Heart right ventricle (tissue), 16 donors: ENCODE measurements around the gene THSD8. TPM values are rescaled to one million over a fixed set of nuclear protein-coding genes. Genes with fewer than 3 reads are reported as not detected.
"Not testable (repeated sequence)": the region's sequence is repeated elsewhere in the genome, so short reads cannot be mapped to it uniquely, and the experiment has no call there.

Experiments used
- ATAC-seq, 8 donors: fragments of 200-7000 bp; cut with Tn5 transposase; one replicate each; pipeline ENCODE4 v1.9.1; 2020; ENCODE audit warnings: mild to moderate bottlenecking in 8 of 8, moderate library complexity in 8 of 8, moderate number of reproducible peaks in 1 of 8
- DNase-seq, 2 donors: peaks; one replicate each; pipeline ENCODE4 v3.0.0-alpha.2; 2020
- H3K27ac ChIP-seq, 10 donors: fragments of 200-600 bp; sonication (generic) in 2 of 10; one replicate each; pipeline versions ENCODE4 v1.5.0 to v1.8.0; 2020 to 2022; ENCODE audit warnings: mild to moderate bottlenecking in 3 of 10
- H3K27me3 ChIP-seq, 7 donors: fragments of 200-600 bp; one replicate each; pipeline ENCODE4 v1.8.0; 2021 to 2022; ENCODE audit warnings: mild to moderate bottlenecking in 2 of 7
- H3K36me3 ChIP-seq, 9 donors: fragments of 200-600 bp; sonication (generic) in 1 of 9; one replicate each; pipeline versions ENCODE4 v1.5.0 to v1.8.0; 2020 to 2022; ENCODE audit warnings: mild to moderate bottlenecking in 2 of 9
- H3K4me1 ChIP-seq, 9 donors: fragments of 200-600 bp; sonication (generic) in 1 of 9; one replicate each; pipeline versions ENCODE4 v1.5.0 to v1.8.0; 2020 to 2022; ENCODE audit warnings: mild to moderate bottlenecking in 4 of 9
- H3K4me3 ChIP-seq, 10 donors: fragments of 200-600 bp; sonication (generic) in 2 of 10; one replicate each; pipeline versions ENCODE4 v1.5.0 to v1.8.0; 2020 to 2022; ENCODE audit warnings: mild to moderate bottlenecking in 7 of 10, moderate library complexity in 2 of 10
- H3K9me3 ChIP-seq, 11 donors: fragments of 200-600 bp in 10 of 11; sonication (generic) in 2 of 11; one replicate each; pipeline versions ENCODE4 v1.5.0 to v1.8.0; 2013 to 2022; ENCODE audit warnings: mild to moderate bottlenecking in 2 of 11, control low read depth in 1 of 11, moderate library complexity in 1 of 11
- whole genome bisulfite sequencing, 2 donors: extraction: QIAGEN DNeasy Blood & Tissue Kit; methylation state at CpG; one replicate each; pipeline ENCODE4 v1.1.7; 2013; ENCODE audit warnings: inconsistent platforms in 1 of 2; 5-methylcytosine and 5-hydroxymethylcytosine counted together
- intact Hi-C, 10 donors: fragments of 100-400 bp; cut with DNase I; formaldehyde crosslinking; loops; one replicate each; pipeline versions ENCODE4 v1.11.1 to v1.14.2; 2022
- polyA plus RNA-seq, 2 donors: library from polyadenylated mRNA; stranded (reverse); fragments of 200-250 nt; gene quantifications; one replicate each; pipeline ENCODE4 v1.2.3, GENCODE V29; 2013
- total RNA-seq, 10 donors: library from RNA; stranded (reverse); fragmentation: NEBNext Ultra II Directional in 3 of 10; extraction: Animal tissue kit (Norgen Biotek cat#: 25700) in 3 of 10; gene quantifications; one replicate each; pipeline versions ENCODE4 v1.2.1 to v1.2.4, GENCODE V29; 2021 to 2023
- TF ChIP-seq, protein P1 (sequence below), 9 donors: fragments of 200-600 bp; sonication (generic) in 2 of 9; IDR thresholded peaks; one replicate each; pipeline versions ENCODE4 v1.5.0 to v1.8.0; 2021 to 2022; ENCODE audit warnings: antibody characterized with exemption in 9 of 9, mild to moderate bottlenecking in 5 of 9, moderate library complexity in 1 of 9
- donor health status: Arrhythmogenic right ventricular cardiomyopathy.
- donor health status: ischemic (EF 13 %, LVEDD 7.1; RV severe dilation, severe dysfunction).
- donor health status: healthy with polysubstance abuse.
- donor health status: DM: no; HTN: yes; CAD: no.
- donor health status: DM: no; HTN: no; CAD: no.
- donor health status: ischemic (EF 25% LVEDD 6.9; RV normal size, moderate dysfunction).
- donor health status: ischemic (EF 25% LVEDD 5.7; RV mildly dilated, moderate dysfunction).
- donor health status: healthy.
- donor health status: DM: yes; HTN: yes; CAD: no.
- donor health status: Ischemic cardiomyopathy.
- donor health status: ischemic (EF 35%, LVEDD 5.7; RV mildly dilated, moderate dysfunction).
- donor health status: nonischemic (EF 11% LVEDD 7.7; RV severe dilation, severe dysfunction).
- donor health status: DM: yes; HTN: yes; CAD: no.
- donor health status: PGD.
- donor health status: ischemic (EF 29% LVEDD 5.4; RV normal size, mild dysfunction).
- donor health status: nonischemic (EF 23%, LVEDD 6.1; RV moderate dilation, normal function).

THSD8 gene
- total and polyA plus RNA-seq, 12 donors = 0.72 to 4.8 (median 2.5) TPM

DNA sequence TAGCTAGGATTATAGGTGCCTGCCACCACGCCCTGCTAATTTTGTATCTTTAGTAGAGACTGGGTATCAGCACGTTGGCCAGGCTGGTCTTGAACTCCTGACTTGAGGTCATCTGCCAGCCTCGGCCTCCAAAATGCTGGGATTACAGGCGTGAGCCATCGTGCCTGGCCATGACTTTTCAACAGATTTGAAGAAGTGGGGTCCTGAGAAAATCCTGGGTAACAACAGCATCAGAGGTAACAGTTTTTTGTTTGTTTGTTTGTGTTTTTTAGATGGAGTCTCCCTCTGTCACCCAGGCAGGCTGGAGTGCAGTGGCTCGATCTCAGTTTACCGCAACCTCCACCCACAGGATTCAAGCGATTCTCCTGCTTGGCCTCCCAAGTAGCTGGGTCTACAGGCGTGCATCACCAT, 6.9 kb upstream of the THSD8 start:
- intact Hi-C loops = loop anchor here in 8 of 10 donors (2.0 to 10.0 kb wide), 7 partner anchors 16 to 360 kb away; partner anchors contain the start of genes IER2 (in 2 of the 8), STX10 (in 2 of the 8) and TNPO2 (in 1 of the 8)
- ATAC-seq (no peak), DNase-seq (no peak)
- Histone ChIP-seq H3K27ac (peak overlapping the region in 8 of 10 donors; percentile 32 to 100 (median 99)), H3K36me3 (peaks cover 0 to 43% (median 13%) of the 10 kb centered on the region in 9 donors), H3K9me3 (no peaks in the 10 kb centered on the region), H3K4me1 (peaks cover 7 to 41% (median 31%) of the 10 kb centered on the region in 9 donors), H3K27me3 (no peaks in the 10 kb centered on the region), H3K4me3 (peak overlapping the region in 1 of 10 donors; percentile 100)
- 91 to 92% methylated on average over 9 of the region's 9 CpGs for WGBS, 2 donors
- TF ChIP-seq, protein P1, sequence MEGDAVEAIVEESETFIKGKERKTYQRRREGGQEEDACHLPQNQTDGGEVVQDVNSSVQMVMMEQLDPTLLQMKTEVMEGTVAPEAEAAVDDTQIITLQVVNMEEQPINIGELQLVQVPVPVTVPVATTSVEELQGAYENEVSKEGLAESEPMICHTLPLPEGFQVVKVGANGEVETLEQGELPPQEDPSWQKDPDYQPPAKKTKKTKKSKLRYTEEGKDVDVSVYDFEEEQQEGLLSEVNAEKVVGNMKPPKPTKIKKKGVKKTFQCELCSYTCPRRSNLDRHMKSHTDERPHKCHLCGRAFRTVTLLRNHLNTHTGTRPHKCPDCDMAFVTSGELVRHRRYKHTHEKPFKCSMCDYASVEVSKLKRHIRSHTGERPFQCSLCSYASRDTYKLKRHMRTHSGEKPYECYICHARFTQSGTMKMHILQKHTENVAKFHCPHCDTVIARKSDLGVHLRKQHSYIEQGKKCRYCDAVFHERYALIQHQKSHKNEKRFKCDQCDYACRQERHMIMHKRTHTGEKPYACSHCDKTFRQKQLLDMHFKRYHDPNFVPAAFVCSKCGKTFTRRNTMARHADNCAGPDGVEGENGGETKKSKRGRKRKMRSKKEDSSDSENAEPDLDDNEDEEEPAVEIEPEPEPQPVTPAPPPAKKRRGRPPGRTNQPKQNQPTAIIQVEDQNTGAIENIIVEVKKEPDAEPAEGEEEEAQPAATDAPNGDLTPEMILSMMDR (IDR thresholded peaks at IDR 0.05) = no peak

DNA sequence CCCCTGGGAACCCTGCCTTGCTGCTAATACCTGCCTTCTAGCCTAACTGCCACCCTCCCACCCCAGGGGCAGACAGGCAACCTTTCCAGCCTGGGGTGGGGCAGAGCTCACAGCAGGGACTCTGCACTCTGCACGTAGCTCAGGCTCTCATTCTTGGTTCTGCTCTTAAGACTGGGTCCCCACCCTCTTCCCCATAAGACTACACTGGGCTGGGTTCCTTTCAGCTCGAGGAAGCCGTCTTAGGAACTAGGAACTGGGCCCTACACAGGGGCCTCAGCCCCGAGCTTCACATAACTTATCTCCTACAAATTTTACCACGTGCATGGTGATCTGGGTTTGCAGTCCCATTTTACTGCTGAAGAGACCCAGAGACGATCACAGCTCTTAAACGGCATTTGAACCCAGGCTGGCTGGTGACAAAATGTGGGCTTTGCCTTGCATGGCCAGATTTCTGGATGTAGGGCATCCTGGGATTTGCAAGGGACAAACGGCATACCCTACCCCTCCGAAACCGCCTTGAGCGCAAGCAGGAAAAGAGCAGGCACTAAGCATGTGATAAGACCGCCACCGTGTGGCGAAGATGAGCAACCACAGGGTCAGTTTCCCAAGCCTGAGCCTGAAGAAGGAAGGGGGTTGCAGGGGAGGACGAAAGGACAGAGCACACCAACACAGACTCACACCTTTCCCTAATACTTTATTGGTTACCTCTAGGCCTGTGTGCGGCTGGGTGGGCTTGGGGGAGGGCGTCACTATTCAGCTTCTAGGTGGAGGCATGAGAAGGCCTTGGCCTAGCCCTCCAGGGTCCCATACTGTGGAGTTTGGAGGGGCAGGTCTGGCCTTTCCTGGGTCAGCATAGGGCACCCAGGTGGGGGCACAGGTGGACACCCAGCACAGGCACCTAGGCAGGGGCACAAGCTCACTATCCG, 5.5 kb upstream of the THSD8 start:
- Histone ChIP-seq H3K27ac (peak overlapping the region in 9 of 10 donors; percentile 13 to 100 (median 36)), H3K27me3 (no peaks in the 10 kb centered on the region), H3K36me3 (peaks cover 0 to 49% (median 15%) of the 10 kb centered on the region in 9 donors), H3K4me1 (peaks cover 0 to 46% (median 35%) of the 10 kb centered on the region in 9 donors), H3K9me3 (no peaks in the 10 kb centered on the region), H3K4me3 (peak overlapping the region in 2 of 10 donors; percentile 1 to 17)
- ATAC-seq = peak in 5 of 8 donors; percentile 3 to 35 (median 29)
- DNase-seq = peak; percentile 66 to 78
- WGBS, 2 donors = 9 to 11% methylated on average over 18 of the region's 18 CpGs
- intact Hi-C loops = loop anchor here in 8 of 10 donors (1.0 to 10.0 kb wide), 7 partner anchors 19 to 358 kb away; partner anchors contain the start of genes HOOK2 (in 1 of the 8), IER2 (in 1 of the 8) and STX10 (in 1 of the 8)
- TF ChIP-seq, protein P1 (IDR thresholded peaks at IDR 0.05) = peak; percentile 88 to 95 (median 93)

DNA sequence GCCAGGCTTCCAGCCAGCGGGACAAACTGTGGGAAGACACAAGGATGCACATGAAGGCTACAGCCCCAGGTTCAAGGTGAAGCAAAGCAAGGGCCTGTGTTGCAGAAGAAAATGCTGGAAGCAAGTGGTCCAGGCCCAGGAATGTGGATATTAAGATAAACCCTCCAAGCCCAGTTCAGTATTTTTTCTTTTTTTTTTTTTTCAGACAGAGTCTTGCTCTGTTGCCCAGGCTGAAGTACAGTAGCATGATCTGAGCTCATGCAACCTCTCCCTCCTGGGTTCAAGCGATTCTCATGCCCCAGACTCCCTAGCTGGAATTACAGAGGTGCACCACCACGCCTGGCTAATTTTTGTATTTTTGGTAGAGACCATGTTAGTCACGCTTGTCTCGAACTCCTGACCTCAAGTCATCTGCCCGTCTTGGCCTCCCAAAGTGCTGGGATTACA, 4.7 kb upstream of the THSD8 start:
- ATAC-seq = no peak
- intact Hi-C loops = loop anchor here in 8 of 10 donors (1.0 to 10.0 kb wide), 6 partner anchors 20 to 358 kb away; partner anchors contain the start of genes HOOK2 (in 1 of the 8), IER2 (in 1 of the 8) and STX10 (in 1 of the 8)
- Histone ChIP-seq H3K27me3 (peaks cover 0 to 6% (median 0%) of the 10 kb centered on the region in 7 donors), H3K27ac (peak overlapping the region in 2 of 10 donors; percentile 99 to 100), H3K4me1 (peaks cover 0 to 53% (median 38%) of the 10 kb centered on the region in 9 donors), H3K9me3 (no peaks in the 10 kb centered on the region), H3K36me3 (peaks cover 0 to 44% (median 15%) of the 10 kb centered on the region in 9 donors), H3K4me3 (no peak overlapping the region)
- TF ChIP-seq, protein P1 (IDR thresholded peaks at IDR 0.05) = no peak
- DNase-seq = no peak
- WGBS, 2 donors = 94% methylated on average over 6 of the region's 6 CpGs

DNA sequence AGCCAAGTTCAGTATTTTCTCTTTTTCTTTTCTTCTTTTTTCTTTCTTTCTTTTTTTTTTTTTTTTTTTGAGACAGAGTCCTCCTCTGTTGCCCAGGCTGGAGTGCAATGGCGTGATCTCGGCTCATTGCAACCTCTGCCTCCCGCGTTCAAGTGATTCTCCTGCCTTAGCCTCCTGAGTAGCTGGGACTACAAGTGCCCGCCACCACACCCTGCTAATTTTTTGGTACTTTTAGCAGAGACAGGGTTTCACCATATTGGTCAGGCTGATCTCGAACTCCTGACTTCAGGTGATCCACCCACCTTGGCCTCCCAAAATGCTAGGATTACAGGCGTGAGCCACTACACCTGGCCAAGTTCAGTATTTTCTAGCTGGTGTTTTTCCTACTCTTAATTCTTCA, 4.3 kb upstream of the THSD8 start:
- DNase-seq, H3K27ac ChIP-seq, H3K4me3 ChIP-seq, ATAC-seq, H3K9me3 ChIP-seq: not testable (repeated sequence)
- intact Hi-C loops = loop anchor here in 8 of 10 donors (1.0 to 10.0 kb wide), 6 partner anchors 21 to 357 kb away; partner anchors contain the start of genes HOOK2 (in 1 of the 8), IER2 (in 1 of the 8) and STX10 (in 1 of the 8)
- WGBS, 2 donors = 94 to 99% methylated on average over 7 of the region's 7 CpGs
- H3K36me3 ChIP-seq = peaks cover 0 to 41% (median 15%) of the 10 kb centered on the region in 9 donors
- H3K27me3 ChIP-seq = peaks cover 0 to 10% (median 0%) of the 10 kb centered on the region in 7 donors
- H3K4me1 ChIP-seq = peaks cover 2 to 58% (median 42%) of the 10 kb centered on the region in 9 donors
